GM23248 (cell line): ENCODE measurements around the gene HSPA12B.

Experiments used
- EZH2 ChIP-seq: fragments of 200-600 bp; sonication (generic); IDR thresholded peaks from 2 replicates; pipeline ENCODE4 v1.6.1; 2018; ENCODE audit warnings: antibody characterized with exemption, mild to moderate bottlenecking; ENCODE audit not compliant: insufficient read depth, poor library complexity, severe bottlenecking
- EZH2phosphoT487 ChIP-seq: fragments of 200-600 bp; sonication (generic); IDR thresholded peaks from 2 replicates; pipeline ENCODE4 v1.6.1; 2018; ENCODE audit warnings: antibody characterized with exemption, moderate library complexity, mild to moderate bottlenecking, low read depth; ENCODE audit not compliant: insufficient read depth

DNA sequence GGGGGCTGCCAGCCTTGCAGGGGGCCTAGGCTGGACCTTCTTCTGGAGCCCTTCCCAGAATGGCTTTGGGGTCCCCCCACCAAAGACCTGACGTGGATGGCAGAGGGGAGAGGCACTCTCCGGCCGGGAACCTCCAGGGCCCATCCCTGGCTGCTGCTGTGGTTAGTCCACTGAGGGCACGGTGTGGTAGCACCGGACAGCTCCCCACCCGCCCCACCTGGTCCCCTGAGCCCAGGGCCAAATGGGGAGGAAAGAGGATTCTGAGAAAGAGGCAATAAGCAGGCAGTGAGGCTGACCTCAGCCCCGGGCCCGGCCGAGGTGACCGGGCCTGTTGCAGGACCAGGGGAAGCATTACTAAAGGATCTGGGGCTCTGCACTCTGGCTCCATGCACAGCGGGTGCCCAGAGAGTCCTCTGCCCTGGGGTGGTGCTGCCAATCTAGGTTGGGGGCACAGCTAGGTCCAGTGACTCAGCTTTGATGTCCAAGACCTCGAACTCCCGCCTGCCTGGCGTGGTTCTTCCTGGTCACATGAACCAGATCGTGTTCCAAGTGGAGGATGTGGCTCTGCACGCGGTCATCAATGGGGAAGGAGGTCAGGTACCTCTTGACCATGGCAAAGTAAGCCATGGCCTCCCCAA is 51.9 kb downstream of the HSPA12B start:
- no peak for TF ChIP-seq EZH2
- no peak for TF ChIP-seq EZH2phosphoT487
